Stimulated activated CD8-positive, alpha-beta memory T cell treated with anti-CD3 and anti-CD28 coated beads, Interleukin-12 subunit alpha, Interleukin-12 subunit beta, amount 100 ng/mL, for 24 hours (primary cell): ENCODE data around the gene ZNF793.

ENCODE experiments used
- DNase-seq: peaks from one replicate; pipeline ENCODE4 v3.0.0-alpha.2; 2020; ENCODE audit errors: extremely low read depth

ZNF793 gene

GRCh38 chr19:37565370-37565669 is 58.6 kb downstream of the ZNF793 start:
- DNase-seq, result no peak

- DNase-seq, result no peak
Observed at GRCh38 chr19:37572203-37572602, 65.5 kb downstream of the ZNF793 start.

- DNase-seq, result no peak
Observed at GRCh38 chr19:37583340-37583739, 76.6 kb downstream of the ZNF793 start.
